CD4-positive, alpha-beta T cell treated with Interferon gamma for 1 hour (primary cell): ENCODE results near the gene KIF3A.
"Not testable (repeated sequence)": the region's sequence is repeated elsewhere in the genome, so short reads cannot be mapped to it uniquely, and the experiment has no call there.

Experiments used
- DNase-seq: peaks from one replicate; pipeline ENCODE4 v3.0.0-alpha.2; 2020

KIF3A gene

GRCh38 chr5:132704875-132705274 is 32.5 kb downstream of the KIF3A start:
- no peak for DNase-seq

DNA sequence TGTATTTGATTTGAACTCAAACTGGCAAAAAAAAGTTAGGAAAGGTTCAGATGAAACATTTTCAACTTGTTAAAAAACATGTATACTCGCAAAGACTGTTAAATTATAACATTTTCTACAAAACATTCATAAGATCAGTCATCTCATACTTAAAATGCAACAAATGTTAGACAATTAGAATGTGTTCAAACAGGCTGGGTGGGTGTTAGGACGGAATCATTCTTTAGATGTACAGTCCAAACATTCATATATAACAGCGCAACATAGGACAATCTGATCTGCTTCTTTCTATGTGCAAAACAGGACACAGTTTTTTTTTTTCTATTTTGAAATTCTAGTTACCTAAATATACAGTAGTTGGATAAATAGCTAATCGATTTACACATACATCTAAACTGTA is 41.4 kb downstream of the KIF3A start:
- no peak for DNase-seq

DNA sequence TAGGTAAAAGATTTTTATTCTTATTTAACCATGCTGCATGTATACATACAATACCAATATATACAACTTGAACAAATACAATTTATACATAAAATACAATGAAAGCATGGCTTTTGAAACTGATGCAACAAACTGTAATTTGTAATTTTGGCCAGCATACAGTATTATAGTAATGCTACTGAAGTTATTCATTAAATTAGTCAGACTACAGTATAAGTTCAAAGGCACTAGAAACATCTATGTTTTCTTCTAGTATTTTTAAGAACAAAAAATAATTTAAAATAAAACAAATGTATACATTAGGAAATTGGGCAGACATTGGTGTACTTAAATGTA is 44.7 kb downstream of the KIF3A start:
- DNase-seq = no peak

- DNase-seq = not testable (repeated sequence)
Measured at GRCh38 chr5:132691755-132692631, 45.4 kb downstream of the KIF3A start.

DNA sequence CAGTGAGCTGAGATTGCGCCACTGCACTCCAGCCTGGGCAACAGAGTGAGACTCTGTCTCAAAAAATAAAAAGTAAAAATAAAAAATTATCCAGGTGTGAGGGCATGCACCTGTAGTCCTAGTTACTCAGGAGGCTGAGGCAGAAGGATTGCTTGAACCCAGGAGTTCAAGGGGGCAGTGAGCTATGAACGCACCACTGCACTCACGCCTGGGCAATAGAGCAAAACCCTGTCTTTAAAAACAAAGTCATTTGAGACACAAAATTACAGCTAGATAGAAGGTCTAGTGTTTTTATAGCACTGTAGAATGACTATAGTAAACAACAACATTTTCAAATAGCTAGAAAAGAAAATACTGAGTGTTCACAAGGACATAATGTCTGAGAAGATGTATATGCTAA is 47.2 kb downstream of the KIF3A start:
- DNase-seq = no peak

GRCh38 chr5:132689513-132689912 is 47.8 kb downstream of the KIF3A start:
- no peak for DNase-seq

DNA sequence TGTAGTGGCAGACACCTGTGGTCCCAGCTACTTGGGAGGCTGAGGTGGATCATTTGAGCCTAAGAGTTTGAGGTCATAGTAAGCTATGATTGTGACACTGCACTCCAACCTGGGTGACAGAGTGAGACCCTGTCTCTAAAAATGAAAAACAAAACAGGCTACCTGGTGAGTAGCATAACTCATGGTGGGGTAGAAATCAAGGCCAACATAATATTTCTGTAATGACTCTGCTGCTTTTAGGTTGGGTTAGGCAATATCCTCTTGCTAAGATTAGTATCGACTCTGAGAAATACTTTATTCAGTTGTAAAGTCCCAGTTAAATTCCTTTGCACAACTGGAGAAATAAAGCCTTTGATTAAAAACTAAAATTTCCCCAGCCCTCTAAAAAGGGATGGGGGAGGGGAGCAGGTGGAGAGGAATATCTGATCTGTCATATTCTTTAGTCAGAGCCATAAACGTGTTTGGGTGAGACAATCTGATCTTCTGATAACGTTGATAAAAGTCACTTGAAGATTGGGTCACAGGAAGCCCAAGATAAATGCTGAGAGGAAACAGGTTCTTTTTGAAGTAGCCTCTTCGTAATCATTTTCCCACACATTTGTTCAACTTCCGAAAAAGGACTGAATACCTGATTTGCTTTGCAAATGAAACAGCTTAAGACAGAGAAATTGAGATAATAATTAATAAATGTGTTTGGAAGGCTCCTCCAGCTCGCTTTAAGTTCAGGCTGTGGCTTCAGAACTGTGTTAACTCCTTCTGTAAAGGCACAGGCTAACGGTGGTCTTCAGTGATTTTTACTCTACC is 48.6 kb downstream of the KIF3A start:
- DNase-seq = no peak

DNA sequence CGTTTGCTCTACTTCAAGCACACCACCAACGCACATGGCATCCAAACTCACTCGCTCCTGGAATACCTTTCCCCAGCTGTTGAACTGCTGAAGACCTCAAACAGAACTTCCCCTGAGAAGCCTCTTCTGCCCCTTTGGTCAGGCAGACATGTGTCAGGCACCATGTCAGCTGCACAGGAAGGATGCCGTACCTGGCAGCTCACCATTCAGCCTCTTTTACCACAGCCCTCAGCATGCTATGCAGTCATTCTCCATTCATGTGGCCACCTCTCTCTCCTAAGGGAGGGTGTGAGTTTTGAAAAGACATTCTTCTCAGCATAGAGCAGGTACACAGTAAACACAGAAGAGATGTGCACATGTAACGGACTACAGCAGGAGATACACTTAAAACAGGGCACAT is 49.4 kb downstream of the KIF3A start:
- peak; percentile 29 for DNase-seq

GRCh38 chr5:132686193-132686592 is 51.2 kb downstream of the KIF3A start:
- no peak for DNase-seq

- no peak for DNase-seq
Measured at GRCh38 chr5:132684922-132685720, 52.2 kb downstream of the KIF3A start.

GRCh38 chr5:132684491-132684890 is 52.9 kb downstream of the KIF3A start:
- no peak for DNase-seq

- DNase-seq = no peak
Measured at GRCh38 chr5:132681983-132682382, 55.4 kb downstream of the KIF3A start.

GRCh38 chr5:132681476-132681831 is 55.9 kb downstream of the KIF3A start:
- DNase-seq = no peak

GRCh38 chr5:132680780-132681475 is 56.4 kb downstream of the KIF3A start:
- no peak for DNase-seq

- DNase-seq = no peak
Measured at GRCh38 chr5:132679717-132680380, 57.5 kb downstream of the KIF3A start.

GRCh38 chr5:132679166-132679565 is 58.2 kb downstream of the KIF3A start:
- DNase-seq = no peak

DNA sequence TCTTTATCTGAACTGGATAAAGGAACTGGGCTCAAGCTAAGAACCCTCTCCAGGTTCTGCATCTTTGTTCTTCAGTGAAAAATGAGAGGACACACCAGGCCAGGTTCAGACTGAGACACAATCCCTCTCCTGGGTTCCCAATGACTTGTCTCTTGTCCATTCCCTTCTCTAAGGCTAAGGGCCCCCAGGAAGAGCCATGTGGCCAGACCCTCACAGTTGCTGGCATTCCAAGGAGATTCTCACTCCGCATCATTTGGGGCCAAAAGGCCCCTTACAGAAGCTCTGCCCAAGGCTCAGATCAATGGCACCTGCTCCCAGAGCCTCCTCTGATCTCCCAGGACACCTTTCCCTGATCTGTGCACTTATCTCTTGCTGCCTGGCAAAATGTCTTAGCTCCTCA is 58.6 kb downstream of the KIF3A start:
- no peak for DNase-seq

DNA sequence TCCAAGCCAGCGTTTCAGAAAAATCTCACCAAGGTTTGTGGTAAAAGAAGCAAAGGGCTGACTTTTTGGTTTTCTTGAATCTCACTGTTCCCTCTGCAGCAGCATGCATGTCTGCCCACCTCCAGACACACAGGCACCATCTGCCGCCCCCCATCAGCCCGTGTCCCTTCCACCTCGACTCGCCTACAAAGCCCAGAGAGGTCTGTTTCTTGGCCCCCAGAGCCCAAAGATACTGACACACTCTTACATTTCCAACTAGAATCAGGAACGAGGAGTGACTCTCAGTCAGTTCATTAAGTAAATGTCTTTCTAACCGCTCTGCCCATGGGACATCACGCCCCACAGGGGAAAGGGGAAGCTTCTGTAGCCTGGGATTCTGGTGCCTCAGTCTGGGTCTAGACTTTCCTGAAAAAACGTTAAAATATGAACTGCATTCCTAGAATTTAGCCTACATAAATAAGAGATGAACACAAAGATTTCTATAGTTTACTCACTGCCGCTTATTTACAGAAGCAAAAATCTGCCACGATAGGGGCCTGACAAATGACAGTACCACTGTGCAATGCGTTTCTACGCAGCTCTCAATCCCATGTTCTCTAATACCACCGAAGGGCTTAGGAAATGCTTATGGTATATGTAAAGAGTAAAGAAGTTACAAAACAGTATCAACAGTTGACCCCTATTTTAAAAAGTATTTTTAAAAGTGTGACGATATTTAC is 59.5 kb downstream of the KIF3A start:
- DNase-seq = no peak

DNA sequence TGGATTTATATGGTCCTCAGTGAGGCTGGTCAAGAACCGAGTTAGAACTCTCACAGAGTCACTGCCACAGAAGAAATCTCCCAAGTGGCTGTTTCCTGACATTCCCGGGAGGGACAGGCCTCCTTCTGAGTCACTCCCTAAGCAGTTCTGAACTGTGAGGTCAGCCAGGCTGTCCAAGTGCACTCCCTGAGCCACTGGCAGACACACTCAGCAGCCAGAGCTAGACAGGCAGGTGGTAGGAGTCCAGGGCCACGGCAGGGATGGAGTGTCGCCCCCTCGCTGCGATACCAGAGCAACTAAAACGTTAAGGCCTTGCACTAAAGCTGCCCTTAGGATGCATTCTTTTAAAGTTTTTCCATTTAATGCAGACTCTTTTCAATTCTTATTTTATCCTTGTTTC is 60.2 kb downstream of the KIF3A start:
- DNase-seq = no peak

DNA sequence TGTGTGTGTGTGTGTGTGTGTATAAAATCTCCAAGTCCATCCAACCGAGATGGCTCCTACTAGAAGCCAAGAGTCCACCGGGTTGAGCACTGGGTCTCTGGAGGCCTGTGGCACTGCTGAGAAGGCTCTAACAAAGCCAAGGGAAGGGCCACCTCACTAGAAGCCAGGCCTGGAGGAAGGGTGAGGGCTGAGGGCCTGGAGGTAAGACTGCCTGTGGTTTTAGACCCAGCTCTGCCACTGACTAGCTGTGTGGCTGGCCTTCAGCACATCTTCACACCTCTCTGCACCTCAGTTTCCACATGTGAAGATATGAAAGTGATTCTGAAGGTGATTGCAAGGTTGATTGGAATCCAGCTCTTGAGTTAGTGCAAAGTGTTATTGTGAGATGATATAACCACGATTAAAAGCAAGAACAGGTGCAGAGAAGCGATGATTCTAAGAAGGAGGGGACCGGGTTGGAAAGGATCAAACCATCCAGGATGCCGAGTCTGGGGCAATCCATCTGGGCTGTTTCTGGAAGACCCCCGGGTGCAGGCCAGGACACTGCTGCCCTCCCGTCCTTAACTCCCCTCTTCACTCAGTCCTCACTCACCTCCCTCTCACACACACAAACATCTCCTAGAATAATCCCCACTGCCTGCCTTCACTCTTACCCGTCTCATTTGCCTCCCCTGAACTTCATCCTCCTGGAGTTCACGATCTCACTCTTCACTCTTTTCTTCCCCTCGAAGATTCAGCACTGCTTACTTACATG is 61.2 kb downstream of the KIF3A start:
- no peak for DNase-seq
